HUDEP-2 (cell line): Measurements from ENCODE around the gene RASA3.
"Not testable (repeated sequence)": the region's sequence is repeated elsewhere in the genome, so short reads cannot be mapped to it uniquely, and the experiment has no call there.

ENCODE experiments used
- DNase-seq, 76 experiments: peaks; one replicate each; lab custom pipeline; 2025; ENCODE audit not compliant: unreplicated experiment in 76 of 76; lab: John Stamatoyannopoulos, UW

Gene RASA3

DNA sequence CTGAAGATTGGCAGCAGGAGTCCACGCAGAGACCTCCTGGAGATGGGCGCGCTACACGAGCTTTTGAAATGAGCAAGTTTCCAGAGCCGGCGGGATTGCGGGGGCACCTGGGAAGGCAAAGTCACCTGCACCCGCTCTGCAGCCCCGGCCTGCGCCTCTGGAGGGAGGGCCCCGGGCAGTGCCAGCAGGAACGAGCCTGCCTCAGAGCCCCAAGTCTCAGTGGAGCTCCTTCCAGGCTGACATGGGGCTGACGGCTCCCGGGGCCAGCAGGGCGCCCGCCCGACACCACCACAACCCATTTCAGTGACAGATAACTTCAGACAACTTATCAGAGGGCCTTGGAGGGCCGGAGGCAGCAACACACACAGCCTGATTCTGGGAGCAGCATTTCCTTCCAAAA, 45.0 kb downstream of the RASA3 start:
- DNase-seq, result no peak

DNA sequence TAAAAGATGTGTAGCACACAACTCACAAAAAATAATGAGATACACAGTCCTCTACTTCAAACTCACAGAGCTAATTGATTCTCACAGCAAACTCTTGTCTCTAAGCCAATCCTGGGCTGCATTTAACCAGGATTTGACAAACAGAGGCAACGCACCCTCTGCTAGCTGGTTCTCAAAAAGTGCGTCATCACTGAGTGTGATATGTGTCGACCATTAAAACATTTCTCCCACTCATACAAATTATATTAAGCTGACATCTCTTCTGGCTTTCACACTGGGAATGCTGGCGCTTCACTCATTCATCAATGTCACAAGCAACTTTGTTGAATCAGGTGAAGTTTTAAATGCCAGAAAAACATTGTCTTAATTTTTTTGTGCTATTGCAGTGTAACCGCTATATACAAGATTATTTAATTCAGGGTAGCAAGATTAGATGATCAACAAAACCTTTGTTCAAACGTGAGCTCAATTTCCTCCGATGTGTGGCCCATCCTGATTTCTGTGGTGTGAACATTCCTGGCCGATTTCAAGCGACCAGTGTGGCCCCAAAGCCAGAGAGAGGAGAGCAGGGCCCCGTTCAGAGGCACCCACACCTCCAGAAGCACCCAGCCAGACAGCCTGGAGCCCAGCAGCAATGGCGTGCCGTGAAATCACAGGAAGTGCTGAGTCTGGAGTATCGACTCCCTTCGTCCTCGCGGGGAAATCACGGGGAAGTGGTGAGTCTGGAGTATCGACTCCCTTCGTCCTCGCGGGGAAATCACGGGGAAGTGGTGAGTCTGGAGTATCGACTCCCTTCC, 49.4 kb downstream of the RASA3 start:
- no peak for DNase-seq

DNA sequence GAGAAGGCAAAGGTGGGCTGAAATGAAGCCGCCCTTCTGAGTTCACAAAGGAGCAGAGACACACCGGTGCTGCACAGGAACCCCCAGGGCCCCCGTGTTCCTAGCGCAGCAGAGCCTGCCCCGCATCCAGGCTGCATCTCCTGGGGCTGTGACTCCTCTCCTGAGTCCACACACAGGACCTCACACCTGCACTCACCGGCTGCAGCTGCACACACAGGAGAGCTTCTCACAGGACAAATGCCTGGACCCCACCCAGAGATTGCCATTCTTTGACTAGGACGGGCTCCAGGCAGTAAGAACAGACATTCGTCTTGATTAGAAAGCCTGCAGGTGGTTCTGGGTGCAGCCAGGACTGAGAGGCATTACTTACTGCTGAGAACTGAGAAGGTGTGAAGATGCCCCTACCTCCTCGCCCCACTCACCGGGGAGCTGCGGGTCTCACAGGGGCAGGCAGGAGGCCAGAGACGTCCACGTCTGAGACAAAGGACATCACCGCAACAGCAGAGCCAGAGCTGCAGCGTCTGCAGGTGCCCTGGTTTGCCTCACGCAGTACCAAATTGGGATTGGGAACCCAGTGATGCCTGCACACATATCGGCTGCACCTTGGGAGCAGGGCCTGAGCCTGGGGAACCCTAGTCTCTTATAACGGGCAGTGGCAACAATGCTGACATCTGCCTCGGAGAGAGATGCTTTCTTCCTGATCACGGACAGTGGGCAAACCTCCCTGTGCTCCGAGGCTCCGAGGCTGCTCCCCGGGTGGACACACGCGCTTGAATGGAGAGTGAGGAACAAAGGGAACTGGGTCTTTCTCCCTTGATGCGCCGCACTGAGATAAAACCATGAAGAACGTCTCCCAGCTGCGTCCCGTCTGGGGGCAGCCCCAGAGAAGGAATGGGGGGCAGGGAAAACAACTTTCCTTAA, 50.4 kb downstream of the RASA3 start:
- DNase-seq, result no peak

- DNase-seq, result no peak
Observed at GRCh38 chr13:114080739-114081561, 51.5 kb downstream of the RASA3 start.

GRCh38 chr13:114079601-114080536, 52.6 kb downstream of the RASA3 start:
- no peak for DNase-seq

- peak in 61 of 76 experiments; percentile 5 to 76 (median 52) for DNase-seq
Observed at GRCh38 chr13:114078461-114079451, 53.7 kb downstream of the RASA3 start.

- DNase-seq, result no peak
Observed at GRCh38 chr13:114077933-114078325, 54.5 kb downstream of the RASA3 start.

GRCh38 chr13:114077099-114077932, 55.1 kb downstream of the RASA3 start:
- no peak for DNase-seq

GRCh38 chr13:114076329-114077090, 55.9 kb downstream of the RASA3 start:
- DNase-seq, result no peak

- not testable (repeated sequence) for DNase-seq
Observed at GRCh38 chr13:114075811-114076210, 56.6 kb downstream of the RASA3 start.

DNA sequence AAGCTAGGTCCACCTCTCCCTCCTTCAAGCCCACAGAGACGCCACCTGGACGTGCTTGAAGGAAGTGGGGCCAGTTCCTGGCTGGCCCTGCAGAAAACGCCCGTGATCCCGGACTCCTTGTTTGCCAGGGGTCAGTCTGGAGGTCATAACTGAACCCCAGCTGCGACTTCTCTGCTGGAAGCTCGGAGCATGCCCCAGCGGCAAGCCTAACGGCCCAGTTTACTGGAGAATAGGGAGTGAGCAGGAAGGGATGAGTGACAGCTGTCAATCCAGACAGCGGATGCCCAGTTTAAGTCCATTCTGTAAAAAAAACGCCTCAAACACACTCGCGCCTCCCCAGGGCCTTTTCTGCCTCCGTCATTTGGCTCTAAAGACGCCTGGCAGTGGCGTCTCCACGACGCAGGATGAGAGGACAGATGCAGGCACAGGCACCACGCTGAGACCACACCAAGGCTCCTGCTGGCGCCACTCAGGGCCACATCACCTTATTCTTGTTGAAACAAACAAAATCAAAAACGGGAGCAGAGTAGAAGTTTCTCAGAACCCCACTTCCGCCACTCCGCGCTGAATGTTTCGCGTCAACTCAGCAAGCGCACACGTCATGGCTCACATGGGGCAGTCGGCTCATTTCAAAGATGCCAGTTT, 57.6 kb downstream of the RASA3 start:
- DNase-seq, result no peak

DNA sequence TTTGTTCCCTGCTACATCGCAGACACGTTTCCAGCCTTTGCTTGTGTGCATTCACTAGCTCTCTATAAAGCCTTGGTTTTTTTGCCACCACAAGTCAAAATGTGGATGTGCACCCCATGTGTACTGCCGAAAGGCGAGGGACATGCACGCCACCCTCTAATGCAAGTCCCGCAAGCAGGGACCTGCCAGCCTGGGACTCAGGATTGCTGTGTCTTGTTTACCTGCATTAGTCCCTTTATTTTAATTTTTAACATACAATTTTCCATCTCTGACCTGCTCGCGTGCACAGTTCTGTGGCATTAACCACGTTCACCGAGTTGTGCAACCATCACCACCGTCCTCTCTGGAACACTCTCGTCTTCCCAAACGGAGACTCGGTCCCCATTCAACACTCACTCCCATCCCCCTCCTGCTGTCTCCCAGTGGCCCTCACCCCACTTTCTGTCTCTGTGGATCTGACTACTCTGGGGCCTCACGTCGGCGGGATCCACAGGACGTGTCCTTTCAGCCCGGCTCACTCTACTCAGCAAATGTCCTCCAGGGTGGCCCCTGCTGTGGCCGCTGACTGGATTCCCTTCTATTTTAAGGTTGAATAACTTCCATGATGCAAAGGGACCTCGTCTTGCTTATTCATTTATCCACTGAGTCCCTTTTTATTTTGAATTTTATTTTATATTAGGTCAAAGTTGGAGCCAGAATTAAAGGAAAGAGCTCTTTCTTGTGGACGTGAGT, 58.4 kb downstream of the RASA3 start:
- no peak for DNase-seq

GRCh38 chr13:114072421-114072820, 60.0 kb downstream of the RASA3 start:
- no peak for DNase-seq

GRCh38 chr13:114071991-114072390, 60.4 kb downstream of the RASA3 start:
- DNase-seq, result no peak

DNA sequence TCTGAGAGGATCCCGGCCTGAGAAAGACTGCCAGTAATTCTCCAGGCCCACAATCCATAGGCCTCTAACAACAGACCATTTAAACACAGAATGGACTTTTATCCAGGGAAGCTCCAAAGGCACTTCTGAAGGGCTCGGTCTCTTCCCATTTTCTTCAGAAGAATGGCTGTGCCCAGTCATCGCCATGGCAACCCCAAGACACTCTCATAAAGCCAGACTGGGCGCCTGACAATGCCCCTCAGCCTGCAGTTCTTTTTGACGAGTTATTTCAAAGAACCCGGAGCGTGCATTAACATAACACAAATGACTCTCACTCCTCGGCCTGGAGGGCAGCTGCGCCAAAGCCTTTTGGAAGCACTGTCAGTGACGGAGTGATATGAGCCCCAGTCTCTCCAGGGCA, 61.0 kb downstream of the RASA3 start:
- DNase-seq, result no peak
